GM18951 (cell line): ENCODE measurements around the gene ZMYM1.
A peak's percentile ranks its signal among the peaks of the same experiment; 100 is the strongest.
"Not testable (repeated sequence)": the region's sequence is repeated elsewhere in the genome, so short reads cannot be mapped to it uniquely, and the experiment has no call there.

ENCODE experiments used
- POLR2A ChIP-seq: IDR thresholded peaks from 4 replicates; pipeline ENCODE4 v1.6.1; 2011; ENCODE audit warnings: mild to moderate bottlenecking; ENCODE audit not compliant: insufficient read length, insufficient read depth; ENCODE audit errors: extremely low read depth
- in situ Hi-C: fragments of 300-500 bp; cut with MboI; formaldehyde crosslinking; loops from one replicate; pipeline ENCODE4 v1.12.0; 2022; ENCODE audit warnings: low sequenced_read_pairs, mixed read lengths, inconsistent platforms; ENCODE audit not compliant: unreplicated experiment

Gene ZMYM1

DNA sequence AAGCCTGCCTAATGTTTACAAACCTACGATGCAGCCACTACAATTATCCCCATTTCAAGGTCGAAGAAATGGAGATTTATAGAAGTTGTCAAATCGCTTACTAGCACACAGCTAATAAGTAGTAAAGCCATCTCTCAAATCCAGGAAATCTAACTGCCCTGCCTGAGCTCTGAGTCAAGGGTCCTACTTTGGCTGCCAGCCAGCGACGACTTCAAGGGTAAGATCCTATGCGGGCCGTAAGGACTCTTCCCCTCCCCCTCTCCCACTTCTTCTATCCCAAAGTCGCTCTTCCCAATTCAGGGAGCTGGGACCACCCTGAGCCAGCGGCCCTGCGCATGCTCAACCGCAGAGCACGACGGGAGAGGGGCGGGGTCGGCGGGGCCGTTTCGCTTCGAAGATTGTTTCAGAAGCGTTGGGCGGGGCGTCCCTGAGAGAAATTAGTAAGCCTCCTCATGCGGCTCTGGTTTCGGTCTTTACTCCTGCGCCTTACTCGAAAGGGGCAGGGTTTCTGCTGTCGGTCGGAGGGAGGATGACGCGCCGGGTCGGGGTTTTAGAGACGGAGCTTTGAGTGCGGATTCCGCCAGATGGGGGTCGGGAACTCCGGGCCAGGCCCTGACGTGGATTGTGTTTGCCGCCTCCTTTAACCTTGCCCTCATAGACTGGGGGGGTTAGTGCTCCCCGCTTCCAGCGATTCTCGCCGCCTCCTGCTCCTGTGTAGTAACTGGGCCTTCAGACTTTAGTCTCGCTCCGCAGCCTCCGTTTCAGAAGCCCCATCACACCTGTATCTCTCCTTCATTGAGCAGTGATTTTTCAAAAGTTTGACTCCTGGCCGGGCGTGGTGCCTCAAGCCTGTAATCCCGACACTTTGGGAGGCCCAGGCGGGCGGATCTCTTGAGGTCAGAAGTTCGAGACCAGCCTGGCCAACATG lies at the start of gene ZMYM1:
ZMYM1 (plus strand) TSS at position 383 of the 928 bp plus-strand sequence. CDS start 14,603 bp downstream, outside the sequence.
- in situ Hi-C loops = no loop called here
- peak; percentile 77 for TF ChIP-seq POLR2A

DNA sequence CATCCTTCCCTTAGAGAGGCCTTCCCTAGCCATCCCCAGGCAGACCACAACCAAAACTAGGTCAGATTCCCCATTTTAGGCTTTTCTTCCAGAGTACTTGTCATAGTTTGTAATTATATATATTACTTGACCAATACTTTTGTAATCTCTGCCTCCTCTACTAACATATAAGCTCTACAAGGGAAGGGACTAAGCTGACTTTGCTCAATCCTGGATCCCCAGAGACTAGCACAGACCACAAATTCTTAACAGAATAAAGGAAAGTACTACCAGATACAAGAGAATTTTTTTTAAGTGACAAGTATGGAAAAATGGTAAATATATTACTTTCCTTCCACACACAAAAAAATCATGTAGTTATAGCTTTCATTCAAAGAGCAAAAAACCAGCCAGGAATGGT lies 49.4 kb upstream of the ZMYM1 start:
- TF ChIP-seq POLR2A = no peak
- in situ Hi-C loops = no loop called here

DNA sequence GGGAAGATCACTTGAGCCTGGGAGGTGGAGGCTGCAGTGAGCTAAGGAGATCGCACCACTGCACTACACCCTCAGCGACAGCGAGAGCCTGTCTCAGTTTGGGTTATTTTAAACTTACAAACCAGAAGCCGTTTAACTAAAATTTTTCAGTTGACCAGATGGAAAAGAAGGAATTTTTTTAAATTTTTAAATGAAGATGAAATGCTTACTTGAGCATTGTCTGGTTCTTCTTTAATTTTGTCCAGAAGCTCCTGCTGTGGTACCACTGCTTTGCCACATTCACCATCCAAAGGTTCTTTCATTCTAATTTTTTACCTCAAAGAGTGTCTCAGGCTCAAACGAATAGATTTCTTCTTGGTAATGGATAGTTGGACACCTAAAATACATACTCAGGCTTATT lies 48.8 kb upstream of the ZMYM1 start:
- no peak for TF ChIP-seq POLR2A
- in situ Hi-C loops = no loop called here

DNA sequence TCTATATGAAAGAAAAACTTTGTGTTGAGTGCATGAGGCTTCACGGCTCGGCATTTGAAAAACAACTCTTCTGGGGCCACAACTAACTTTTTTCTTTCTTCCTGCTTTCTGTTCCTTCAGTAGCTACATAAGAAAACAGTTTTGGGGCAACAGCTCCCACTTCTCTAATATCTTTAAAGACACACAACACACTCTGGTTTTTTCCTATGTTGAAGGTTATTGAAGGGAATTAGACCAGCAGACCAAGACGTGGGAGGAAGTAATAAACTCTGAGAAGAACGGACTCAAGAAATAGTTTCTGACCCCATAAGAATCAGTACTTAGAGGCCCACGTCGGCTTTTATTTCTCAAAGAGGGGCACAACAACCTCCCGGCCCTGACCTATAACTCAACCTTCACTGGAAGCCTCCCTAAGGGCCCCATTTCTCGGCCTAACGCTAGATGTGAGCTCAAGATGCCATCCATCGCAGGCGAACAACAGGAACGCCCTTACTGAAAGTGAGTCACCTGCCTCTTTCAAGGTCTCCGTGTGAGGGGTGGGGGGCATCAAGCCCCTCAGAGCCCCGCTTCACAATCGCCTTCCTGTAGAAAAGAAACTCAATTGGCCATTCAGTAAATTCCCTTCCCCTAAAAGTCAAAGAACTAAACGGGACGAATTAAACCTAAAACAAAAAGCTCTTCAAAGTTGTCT lies 48.3 kb upstream of the ZMYM1 start:
- no peak for TF ChIP-seq POLR2A
- in situ Hi-C loops = no loop called here

DNA sequence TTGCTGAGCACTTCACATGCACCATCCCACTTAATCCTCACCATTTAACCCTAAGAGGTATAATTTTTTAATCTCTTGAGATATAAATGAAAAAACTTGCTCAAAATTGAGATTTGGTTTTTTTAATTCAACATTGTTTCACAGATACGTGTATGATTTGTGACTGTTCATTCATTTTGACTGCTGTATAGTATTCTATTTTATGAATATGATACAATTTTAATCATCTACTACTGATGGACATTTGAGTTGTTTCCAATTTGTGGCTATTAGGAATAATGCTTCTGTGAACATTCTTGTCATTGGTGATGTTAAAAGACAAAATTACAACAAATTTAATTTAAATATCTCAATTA lies 46.8 kb upstream of the ZMYM1 start:
- in situ Hi-C loops = no loop called here
- no peak for TF ChIP-seq POLR2A

DNA sequence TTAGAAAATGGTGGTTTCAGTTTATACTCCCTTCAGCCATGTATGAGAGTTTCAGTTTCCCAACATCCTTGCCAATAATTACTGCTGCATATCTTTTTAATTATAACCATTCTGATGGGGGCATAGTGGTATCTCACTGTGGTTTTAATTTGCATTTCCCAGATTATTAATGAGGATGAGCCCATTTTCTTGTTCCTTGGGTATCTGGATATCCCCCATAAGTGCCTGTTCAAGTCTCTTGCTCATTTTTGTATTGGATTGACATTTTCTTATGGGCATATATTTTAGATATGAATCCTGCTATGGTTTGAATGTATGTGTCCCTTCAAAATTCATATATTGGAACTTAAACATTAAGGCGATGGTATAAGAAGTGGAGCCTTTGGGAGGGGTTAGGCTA lies 45.8 kb upstream of the ZMYM1 start:
- in situ Hi-C loops = no loop called here
- no peak for TF ChIP-seq POLR2A

DNA sequence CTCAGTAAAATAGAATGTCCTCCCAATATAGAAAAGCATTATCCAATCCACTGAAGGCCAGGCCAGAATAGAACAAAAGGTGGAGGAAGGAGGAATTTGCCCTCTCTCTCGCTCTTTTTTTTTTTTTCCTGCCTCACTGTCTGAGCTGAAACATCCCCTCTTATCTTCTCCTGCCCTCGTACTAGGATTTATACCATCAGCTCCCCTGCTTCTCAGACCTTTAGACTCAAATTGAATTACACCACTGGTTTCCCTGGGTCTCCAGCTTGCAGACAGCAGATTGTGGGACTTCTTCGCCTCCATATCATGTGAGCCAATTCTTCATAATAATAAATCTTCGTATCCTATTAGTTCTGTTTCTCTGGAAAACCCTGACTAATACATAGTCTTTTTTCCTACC lies 42.6 kb upstream of the ZMYM1 start:
- in situ Hi-C loops = no loop called here

DNA sequence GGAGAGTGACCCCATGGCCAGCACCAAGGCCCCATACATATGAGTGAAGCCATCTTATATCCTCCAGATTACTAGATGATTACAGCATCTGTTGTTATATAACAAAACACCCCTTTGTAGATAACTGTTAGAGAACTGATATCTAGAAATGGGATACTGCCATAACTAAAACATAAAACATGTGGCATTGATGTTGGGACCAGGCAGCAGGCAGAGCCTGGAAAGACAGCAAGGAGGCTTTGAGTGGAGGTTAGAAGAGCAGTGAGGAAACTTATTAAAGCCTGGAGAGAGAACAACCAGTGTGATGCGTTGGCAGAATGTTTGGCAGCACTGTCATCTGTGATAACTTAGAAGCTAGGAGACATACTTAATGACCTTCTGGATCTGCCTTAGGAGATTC lies 42.0 kb upstream of the ZMYM1 start:
- no peak for TF ChIP-seq POLR2A
- in situ Hi-C loops = no loop called here

More for the DNA sequence above, 42.6 kb upstream of the ZMYM1 start:
- TF ChIP-seq POLR2A = no peak

DNA sequence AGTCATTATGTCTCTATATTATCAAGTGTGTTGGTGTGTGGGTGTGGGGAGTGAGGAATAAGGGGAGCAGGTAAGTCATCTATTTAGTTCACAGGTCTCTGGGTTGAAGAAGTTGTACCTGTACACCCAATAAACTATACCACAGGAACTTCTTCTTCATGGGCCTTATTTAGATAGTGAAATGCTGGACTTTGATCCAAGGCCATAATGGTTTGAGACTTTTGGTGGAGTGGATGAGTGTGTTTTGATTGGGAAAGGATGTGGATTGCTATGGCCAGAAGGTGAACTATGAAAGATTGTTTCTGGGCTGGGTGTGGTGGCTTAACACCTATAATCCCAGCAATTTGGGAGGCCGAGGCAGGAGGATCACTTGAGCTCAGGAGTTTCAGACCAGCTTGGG lies 40.5 kb upstream of the ZMYM1 start:
- in situ Hi-C loops = no loop called here
- no peak for TF ChIP-seq POLR2A

DNA sequence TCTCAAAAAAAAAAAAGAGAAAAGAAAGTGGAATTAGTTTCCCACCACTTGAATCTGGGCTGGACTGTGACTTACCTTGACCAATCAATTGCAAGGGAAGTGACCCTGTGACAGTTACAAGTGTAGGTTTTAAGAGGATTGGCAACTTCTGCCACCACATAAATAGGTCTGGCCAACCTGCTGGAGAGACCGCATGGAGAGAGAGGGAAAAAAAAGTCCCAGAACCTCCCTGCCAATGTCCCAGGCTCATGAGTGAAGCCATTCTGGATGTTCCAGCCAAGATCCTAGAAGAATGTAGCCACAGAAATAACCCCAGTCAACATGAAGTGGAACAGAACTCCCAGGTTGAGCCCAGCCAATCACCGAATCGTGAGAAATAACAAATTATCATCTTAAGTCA lies 35.7 kb upstream of the ZMYM1 start:
- in situ Hi-C loops = no loop called here
- TF ChIP-seq POLR2A = no peak

DNA sequence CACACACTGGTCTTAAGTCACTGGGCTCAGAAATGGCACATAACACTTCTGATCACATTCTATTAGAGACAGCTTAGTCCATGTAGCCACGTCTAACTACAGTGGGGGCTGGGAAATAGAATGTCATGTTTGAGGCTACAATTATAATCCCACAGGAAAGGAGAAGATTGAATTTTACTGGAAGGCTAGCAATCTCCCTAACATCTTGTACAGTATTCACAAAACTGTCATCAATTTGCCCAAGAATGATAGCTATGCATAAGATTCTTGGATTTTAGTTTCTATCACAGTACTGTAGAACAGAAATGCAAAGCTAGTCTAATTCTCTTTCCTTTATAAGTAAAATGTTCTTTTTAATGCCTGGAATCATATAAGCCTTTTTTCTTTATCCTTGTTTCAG lies 34.8 kb upstream of the ZMYM1 start:
- in situ Hi-C loops = no loop called here
- TF ChIP-seq POLR2A = no peak

DNA sequence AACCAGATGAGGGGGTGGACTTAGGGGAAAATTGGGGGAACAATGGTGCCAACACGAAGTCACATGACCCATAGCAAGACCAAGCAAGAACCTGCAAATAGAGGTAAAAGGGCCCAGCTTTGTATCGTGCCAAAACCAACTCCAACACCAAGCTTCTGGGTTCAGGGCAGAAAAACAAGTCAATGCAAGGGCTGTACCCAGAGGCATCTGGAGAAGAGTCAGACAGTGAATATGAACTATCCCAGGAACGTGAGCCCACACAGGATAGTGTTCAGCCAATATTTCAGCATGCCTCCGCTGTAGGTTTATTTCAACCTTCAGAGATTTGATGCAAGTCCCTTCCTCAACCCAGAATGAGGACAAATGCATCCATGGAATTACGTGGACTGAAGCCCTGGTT lies 32.5 kb upstream of the ZMYM1 start:
- in situ Hi-C loops = no loop called here

DNA sequence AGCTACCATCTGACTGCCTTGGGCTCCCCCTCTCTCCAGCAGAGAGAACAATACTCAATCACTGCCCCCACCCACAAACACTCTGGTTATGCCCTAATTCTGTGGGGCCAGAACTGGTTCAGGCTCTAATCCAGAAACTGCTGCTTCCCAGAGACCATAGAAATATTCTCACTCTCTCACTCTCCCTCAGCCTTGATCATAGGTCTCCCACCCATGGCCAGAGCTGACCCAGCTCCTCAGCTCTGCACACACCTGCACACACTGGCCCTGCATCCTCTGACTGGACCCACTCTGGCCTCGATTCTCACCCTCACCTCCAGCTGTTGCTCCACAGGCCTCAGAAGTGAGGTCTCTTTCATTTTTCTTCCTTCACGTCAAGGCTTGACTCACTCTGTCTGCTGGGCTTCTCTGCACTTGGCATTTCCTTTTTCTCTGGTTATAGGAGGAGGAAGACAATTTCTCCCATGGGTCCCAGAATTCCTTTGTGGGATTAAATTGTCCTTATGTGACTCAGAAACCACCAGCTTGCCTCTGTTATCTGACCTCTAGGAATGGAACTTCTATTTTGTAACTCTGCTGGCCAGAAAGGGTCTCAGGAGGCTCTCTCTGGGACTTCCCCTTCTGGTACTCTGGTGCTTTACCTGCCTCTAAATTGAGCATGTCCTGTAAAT lies 31.9 kb upstream of the ZMYM1 start:
- in situ Hi-C loops = no loop called here
- no peak for TF ChIP-seq POLR2A

More for the DNA sequence above, 32.5 kb upstream of the ZMYM1 start:
- TF ChIP-seq POLR2A = no peak

DNA sequence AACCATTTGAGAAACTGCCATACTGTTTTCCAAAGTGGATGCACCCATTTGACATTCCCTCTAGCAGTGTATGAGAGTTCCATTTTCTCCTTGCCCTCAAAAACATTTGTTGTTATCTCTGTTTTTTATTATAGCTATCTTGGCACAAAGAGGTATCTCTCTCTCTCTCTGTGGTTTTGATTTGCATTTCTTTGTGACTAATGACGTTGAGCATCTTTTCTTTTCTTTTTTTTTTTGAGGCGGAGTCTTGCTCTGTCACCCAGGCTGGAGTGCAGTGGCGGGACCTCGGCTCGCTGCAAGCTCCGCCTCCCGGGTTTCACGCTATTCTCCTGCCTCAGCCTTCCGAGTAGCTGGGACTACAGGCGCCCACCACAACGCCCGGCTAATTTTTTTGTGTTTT lies 30.1 kb upstream of the ZMYM1 start:
- in situ Hi-C loops = no loop called here
- no peak for TF ChIP-seq POLR2A

DNA sequence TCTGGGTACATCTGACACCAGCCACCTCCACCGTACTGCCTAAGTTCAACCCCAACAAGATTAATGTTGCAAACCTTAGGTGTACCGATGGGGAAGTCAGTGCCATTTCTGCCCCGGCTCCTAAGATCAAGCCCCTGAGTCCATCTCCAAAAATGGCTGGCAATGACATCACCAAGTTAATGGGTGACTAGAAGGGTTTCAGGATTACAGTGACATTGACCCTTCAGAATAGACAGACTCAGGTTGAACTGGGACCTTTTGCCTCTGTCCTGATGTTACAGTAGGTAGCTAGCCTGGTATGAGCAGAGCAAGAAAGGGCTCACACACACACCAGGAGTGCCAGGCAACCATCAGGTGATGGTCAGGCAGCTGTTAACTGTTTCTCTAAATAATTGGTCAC lies 25.8 kb upstream of the ZMYM1 start:
- TF ChIP-seq POLR2A = no peak
- in situ Hi-C loops = no loop called here

DNA sequence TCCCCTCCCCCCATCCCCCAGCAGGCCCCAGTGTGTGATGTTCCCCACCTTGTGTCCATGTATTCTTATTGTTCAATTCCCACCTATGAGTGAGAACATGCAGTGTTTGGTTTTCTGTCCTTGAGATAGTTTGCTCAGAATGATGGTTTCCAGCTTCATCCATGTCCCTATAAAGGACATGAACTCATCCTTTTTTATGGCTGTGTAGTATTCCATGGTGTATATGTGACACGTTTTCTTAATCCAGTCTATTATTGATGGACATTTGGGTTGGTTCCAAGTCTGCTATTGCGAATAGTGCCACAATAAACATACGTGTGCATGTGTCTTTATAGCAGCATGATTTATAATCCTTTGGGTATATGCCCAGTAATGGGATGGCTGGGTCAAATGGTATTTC lies 24.9 kb upstream of the ZMYM1 start:
- in situ Hi-C loops = not testable (repeated sequence)

DNA sequence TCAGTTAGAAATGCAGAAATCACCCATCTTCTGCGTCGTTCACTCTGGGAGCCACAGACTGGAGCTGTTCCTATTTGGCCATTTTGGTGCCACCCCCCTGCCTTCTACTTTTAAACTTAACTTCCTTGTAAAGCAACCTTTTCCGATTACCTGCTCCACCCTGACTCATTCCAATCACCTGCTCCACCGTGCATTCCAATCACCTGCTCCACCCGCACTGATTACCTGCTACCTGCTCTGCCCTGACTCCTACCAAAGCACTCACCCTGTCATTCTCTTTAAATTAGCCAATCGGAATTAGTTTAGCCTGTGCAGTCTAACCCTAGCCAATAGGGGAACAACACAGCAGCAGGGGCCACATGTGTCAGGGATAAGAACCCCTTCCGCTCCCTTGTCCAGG lies 20.9 kb upstream of the ZMYM1 start:
- in situ Hi-C loops = not testable (repeated sequence)
